Erythroblast (primary cell): ENCODE results near the gene NFAT5.

Experiments
- GATA1 ChIP-seq: IDR thresholded peaks from 2 replicates; pipeline ENCODE4 v1.6.1; 2011; ENCODE audit warnings: low read depth, mild to moderate bottlenecking, control low read depth, low read length, moderate library complexity
- POLR2A ChIP-seq: IDR thresholded peaks from 2 replicates; pipeline ENCODE4 v1.6.1; 2011; ENCODE audit warnings: mild to moderate bottlenecking, low read length

DNA sequence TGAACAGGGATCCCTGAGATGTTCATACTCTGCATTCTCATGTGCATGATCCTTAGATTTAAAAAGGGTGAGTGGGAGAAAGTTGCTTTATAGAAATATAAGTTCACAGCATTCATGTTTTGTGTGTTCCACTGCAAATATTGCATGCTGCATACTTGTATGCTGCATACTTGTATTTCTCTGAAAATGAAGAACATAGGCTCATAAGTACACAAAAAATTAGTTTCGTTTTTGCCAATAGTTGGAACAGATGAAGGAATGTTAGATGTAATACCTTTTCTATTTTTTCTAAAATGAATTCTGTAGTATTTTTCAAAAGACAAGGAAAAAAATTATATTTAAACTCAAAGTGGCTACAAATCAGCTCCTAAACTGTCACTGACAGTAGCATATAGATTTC is 79.0 kb downstream of the NFAT5 start:
- TF ChIP-seq POLR2A = no peak
- TF ChIP-seq GATA1 = no peak
